Stimulated activated CD4-positive, alpha-beta T cell treated with anti-CD3 and anti-CD28 coated beads, Interleukin-2, amount 100 ng/mL, for 4 hours (primary cell): ENCODE measurements around the gene ZBTB21.

Experiments used
- DNase-seq: peaks from one replicate; pipeline ENCODE4 v3.0.0-alpha.2; 2020; ENCODE audit warnings: low read depth

ZBTB21 gene

DNA sequence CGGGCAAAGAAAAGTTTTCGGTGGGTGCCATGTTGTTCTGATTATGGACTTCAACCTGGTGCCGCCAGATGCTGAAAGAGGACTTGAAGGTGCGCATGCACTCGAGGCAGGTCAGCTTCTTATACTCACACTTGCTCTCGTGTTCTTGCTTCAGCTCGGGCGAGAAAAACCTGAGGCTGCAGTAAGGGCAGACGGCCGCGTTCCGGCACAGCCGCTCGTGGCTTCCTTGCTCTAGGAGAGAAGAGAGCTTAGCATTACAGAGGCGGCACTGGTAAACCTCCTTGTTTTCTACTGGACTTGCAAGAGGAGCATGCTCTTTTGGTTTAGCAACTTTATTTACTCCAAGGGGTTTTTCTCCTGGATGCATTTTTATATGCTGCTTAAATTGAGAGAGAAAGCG, 18.5 kb downstream of the ZBTB21 start:
- no peak for DNase-seq

DNA sequence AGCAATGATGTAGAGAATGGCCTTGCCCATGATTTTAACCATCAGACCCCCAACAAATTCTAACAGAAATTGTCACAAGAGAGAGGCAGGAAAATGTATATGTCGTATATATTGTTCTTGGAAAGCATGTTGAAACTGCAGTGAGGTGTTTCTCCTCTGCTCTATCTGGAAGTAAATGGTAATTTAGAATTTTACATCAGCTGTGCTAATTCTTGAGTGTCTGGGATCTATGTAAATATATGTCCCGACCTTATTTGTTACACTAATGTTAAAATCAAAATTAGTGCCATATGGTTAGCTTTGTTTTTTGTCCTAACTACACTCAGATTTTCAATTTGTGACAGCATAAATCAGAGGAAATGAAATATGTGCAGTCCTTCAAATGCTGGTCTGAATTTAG, 20.5 kb downstream of the ZBTB21 start:
- no peak for DNase-seq

DNA sequence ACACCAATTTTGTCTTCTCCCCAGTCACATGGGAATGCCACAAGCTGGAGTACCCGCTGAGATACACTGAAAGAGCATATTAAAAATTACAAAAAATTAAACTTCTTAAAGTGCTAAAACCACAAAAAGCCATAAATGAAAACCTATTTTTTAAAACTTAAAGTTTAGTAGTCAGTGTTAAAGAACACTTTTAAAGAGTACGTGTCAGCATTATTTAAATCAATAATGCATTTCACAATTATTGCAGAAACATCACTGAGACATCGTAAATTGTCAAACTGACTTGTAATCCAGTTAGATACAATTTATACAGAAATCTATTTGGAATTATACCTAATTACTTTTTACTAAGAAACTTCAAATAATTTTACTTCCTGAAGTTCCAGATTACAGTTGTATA, 22.9 kb downstream of the ZBTB21 start:
- no peak for DNase-seq

DNA sequence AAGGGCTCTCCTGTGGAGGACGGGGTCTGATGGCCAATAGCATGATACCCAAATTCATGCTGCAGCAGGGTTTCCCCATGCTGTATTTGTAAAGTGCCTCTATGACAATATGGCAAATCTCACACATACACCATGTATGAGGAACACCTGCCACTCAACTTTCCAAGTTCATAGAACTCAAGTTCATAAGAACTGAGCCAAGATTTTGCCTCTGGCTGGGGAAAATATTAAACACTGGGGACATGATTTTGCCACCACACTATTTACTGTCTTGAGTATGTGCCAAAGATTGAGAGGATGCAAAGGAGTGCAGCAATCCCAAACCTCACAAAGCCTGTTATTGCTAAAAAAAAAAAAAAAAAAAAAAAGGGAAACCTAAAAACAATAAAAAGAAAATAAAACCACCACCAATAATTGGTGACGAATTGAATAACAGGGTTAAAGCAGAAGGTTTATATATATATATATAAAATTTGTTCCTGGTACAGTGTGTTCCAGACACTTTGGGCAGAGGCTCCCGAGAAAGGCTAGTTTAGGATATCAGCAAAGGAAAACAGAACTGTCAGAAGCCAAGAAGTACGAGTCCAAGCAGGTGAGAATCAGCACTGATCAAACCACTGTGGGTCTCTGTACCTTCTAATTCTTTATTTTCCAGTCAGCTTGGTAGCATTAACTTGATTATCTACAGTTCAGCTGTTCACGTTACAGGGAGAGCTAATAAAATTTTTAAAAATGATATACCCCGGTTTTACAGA, 24.3 kb downstream of the ZBTB21 start:
- no peak for DNase-seq

DNA sequence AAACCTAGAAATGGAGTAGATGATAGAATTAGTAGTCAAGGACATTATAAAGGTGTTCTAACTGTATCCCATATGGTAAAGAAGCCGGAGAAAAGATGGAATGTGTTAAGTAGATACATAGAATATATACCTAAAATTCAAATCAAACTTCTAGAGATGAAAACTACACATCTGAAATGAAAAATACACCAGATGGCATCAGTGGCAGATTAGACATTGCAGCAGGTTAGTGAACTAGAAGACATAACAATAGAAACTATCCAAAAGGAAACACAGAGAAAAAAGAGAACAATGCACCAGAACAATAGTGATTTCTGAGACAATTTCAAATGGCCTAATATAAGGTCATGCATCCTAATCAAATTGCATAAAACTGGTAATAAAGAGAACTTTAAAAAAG, 26.9 kb downstream of the ZBTB21 start:
- DNase-seq: no peak

DNA sequence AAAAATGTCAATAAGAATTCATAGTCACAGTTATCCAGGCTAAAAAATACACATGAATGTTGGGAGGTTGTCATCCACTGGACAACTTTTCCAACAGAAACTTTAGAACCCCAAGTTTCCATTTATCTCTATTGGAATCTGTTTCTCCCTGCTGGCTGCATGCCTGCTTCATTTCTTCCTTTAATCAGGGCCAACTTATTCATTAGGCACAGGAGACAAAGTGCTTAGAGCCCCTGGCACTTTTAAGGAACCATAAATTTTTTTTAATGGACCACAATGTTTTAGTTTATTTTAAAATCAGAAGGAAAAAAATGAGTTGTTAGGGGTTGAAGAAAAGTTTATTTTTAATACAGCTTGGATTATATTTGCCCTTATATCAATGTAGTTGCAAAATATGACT, 29.6 kb downstream of the ZBTB21 start:
- no peak for DNase-seq

DNA sequence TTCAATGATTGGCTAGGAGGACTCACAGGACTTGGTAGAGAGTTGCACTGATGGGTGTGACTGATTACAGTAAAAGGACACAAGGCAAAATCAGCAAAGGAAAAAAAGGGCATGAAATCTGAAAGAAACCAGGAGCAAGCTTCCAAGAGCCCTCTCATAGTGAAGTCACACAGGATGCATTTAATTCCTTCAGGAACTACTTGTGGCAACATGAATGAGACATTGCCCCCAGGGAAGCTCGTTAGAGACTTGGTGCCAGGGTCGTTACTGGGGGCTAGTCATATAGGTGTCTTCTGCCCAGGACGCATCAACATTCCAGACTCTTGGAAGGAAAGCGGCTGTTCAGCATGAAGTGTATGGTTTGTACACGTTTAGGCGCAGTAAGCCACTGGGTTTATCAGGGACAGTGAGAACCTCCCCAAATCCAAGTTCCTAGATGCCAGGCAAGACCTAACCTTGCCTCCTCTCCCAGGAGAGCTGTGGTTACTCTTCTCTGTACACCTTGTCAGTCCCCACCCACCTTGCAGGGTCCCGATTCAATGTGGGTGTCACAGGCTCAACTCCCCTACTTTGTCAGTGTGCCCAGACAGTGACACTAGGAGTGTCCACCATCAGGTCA, 30.3 kb downstream of the ZBTB21 start:
- no peak for DNase-seq

DNA sequence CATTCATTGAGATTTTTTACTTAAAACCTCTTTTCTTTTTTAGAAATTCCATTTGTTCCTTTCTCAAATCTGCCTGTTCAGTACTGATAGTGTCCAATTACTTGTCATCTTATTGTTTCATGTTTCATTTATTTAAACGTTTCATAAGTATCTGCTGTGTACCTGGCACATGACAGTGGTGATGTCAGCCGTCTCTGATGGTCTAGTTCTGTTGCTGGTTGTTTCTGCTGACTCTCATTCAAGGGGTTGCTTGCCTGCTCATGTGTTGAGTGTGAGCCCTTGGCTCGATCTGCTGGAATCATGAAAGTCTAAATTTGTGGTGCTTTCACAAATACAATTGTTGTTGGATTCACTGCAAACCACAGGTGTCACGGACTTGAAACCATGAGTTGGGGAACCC, 30.8 kb downstream of the ZBTB21 start:
- no peak for DNase-seq

DNA sequence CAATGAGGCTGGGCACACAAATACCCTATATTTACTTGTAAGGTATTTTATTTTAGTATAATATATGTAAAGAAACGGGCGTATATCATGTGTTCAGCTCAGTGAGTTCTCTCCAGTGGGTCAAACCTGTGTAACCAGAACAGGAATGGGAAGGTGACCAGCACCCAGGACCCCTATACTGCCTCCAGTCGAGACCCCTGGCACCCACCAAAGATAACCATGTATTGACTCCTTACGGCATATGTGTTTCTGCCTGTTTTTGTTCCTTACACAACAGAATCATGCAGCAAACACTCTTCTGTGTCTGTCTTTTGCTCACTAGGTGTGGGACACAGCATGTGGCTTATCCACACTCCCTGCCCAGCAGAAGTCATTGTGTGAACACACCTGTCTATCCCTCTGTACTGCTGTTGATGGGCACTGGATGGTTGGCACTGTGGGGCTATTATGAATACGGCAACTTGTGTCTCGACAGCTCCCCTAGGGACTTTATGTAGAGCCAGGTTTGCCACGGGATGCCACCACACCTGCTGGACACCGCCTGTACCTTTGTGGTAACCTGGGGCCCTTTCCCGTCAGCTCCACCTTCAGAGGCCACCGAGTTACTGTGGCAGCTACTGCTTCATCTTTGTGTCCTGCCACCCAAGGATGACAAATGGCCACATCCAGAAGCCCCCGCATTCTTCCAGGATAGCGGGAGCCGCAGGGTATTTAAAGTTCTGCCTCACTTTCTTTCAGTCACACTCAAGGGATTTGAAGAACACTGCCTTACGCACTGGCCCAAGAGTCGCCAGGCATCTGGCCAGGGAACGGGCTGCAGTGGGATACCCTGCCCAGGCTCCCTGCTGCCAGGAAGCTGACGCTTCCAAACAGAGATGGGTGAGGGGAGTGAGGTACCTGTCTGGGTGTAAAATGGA, 32.9 kb downstream of the ZBTB21 start:
- no peak for DNase-seq

DNA sequence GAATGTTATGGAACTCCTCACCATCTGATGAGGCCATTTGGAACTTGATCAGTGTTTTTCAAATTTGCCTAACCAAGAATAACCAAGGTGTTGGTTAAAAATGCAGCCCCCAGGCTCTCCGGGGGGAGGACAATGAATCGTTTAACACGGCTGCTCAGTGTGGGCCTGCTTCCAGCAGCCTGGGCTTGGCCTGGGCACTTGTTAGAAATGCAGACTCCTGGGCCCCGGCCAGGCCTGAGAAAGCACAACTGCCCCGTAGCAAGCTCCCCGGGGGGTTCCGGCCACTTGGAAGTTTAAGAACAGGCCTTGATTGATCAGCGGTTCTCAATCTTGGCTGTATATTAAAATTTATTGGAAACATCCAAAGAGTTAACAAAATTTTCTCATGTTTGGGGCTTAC, 33.5 kb downstream of the ZBTB21 start:
- no peak for DNase-seq

DNA sequence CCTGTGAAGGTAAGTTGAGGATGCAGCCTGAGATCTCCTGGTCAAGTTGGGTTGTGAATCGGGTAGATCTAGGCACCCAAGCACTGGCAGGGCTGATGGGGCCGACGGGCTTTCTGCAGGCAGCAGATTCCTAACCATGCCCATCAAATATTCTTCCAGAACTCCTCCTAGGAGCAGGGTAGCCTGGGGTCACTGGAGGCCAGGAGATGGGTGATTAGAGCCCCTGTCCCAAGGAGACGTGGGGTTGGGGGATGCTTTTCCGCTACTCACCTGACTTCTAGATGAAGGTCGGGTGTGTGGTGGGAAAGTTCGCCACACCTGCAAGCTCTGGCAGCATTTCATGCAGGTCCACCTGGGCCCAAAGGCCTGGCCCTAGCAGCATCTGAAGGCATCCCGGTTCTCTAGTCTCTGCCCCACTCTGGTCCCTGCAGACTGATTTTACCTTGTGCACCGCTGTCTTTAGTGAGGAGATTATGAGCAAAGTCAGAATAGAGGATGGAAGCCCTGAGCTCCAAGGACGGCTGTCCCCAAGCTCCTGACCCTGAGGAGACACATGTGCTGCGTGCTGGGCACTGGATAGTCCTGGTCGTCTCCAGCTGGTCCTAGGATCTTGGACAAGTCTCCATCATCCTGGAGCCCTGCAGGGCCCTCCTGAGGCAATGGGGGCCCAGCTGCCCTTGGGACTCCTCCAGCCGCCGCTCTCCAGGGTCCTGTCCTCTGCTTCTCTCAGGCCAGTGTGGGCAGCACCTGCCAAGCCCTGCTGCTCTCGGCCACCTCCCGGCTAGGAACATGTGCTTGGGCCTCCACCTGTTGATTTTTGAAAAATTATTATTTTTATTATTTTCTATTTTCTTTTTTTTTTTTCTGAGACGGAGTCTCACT, 34.5 kb downstream of the ZBTB21 start:
- DNase-seq: no peak

DNA sequence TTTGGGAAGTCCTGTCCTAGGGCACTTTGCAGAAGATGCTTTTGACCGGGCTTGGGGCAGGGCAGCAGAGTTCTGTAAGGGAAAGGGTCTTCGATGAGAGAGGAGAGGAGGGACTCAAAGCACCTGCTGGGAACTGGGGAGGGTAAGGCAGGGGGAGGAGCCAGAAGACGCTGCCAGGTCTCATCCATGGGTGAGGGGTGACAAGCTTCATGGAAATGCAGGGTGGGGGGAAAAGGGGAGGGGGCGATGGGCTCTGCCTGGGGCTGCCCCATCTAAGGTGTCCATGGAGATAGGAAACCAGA, 35.5 kb downstream of the ZBTB21 start:
- no peak for DNase-seq

DNA sequence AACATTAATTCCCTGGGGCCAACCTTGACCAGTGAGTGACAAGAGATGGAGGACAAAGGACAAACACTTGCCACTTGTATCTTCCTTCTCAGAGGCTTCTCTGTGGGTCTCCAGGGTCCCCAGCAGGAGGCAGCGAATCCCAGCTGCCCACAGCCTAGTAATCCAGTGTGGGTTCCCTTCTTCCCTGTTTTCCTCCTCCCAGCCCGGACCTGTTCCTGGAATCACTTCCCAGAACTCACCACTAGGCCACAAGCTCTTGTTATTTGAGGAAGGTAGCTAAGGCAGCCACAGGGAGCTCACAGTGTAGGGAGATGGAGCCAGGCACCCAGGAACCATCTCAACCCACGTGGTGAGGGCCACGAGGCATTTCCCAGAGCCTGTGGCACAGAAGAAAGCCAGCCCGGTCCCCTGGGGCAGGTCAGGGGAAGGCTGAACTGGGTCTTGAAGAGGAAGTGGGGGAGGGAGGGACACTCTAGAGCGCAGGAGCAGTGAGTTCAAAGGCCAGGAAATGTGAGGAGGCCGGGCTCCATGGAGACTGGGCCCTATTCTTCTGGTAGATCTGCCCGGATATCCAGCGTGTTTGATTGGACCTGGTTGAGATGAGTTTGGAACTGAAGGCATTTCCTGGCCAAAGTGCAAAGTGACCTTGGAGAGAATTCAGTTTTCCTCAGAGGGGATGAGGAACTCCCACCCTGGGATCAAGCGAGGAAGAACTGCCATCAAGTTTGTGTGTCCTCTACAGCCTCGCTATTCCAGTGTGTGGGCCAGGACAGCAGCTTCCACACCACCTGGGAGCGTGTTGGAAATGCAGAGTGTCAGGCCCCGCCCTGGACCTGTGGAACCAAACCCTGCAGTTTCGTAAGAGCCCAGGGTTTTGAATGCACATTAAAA, 36.1 kb downstream of the ZBTB21 start:
- no peak for DNase-seq

DNA sequence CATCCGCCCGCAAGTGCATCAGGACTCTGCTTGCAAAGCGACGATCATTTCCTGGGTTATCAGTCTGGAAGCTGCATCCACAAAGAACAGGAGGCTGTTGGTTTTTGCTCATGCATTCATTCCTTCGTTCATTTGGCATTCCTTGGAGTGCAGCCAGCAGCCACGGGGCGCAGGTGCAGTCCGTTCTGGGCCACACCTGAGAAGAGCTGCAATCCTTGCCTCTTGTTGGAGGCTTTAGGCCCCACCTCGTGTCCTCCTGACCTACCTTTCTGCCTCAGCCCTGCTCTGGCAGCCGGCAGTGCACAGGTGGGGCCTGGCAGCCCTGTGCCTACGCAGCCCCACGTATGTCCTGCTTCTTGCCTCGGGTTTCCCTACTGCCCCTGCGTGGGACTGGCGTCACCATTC, 36.7 kb downstream of the ZBTB21 start:
- no peak for DNase-seq

DNA sequence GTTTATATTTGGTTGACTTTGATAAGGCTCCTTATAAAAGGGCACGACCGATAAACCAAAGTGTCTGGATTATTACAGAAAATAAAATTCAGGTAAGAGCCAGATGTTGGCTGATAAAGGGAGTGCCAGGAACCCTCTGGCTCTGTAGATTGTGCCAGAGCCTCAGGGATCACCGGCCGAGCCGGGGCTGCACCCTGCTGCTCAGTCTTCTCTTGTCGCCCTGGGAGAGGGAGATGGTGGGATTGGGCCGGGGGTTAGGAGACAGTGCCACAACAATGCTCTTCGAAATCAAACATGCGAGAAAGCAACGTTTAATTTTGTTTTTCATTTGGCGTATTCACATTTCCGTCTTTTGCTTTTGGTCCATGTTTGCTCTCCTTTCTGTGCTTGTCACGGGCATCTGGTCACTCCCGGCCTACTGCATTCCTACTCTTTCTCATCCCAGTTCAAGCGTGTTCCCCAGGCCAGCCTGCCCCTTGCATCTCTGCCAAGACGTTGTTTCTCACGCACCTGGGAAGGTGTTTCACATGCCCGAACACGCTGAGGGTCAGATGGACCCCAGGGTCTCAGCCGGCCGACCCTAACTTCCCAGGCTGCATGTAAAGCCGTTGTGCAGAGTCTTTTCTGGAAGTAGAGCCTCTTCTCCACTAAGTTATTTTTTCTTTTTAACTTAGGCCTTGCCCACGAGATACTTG, 37.5 kb downstream of the ZBTB21 start:
- no peak for DNase-seq

DNA sequence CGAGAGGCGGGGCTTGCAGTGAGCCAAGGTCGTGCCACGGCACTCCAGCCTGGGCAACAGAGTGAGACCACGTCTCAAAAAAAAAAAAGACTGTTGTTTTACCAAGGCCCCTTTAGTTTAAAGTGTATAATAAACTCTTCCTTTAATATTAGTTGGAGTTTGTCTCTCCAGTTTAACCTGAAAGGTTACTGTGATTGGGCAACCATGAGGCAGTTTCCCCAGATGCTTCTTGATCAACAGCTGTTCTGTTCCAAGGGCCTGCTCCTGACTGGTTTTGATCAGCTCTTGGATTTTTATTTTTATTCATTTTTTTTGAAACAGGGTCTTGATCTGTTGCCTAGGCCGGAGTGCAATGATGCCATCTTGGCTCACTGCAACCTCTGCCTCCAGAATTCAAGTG, 38.3 kb downstream of the ZBTB21 start:
- no peak for DNase-seq

DNA sequence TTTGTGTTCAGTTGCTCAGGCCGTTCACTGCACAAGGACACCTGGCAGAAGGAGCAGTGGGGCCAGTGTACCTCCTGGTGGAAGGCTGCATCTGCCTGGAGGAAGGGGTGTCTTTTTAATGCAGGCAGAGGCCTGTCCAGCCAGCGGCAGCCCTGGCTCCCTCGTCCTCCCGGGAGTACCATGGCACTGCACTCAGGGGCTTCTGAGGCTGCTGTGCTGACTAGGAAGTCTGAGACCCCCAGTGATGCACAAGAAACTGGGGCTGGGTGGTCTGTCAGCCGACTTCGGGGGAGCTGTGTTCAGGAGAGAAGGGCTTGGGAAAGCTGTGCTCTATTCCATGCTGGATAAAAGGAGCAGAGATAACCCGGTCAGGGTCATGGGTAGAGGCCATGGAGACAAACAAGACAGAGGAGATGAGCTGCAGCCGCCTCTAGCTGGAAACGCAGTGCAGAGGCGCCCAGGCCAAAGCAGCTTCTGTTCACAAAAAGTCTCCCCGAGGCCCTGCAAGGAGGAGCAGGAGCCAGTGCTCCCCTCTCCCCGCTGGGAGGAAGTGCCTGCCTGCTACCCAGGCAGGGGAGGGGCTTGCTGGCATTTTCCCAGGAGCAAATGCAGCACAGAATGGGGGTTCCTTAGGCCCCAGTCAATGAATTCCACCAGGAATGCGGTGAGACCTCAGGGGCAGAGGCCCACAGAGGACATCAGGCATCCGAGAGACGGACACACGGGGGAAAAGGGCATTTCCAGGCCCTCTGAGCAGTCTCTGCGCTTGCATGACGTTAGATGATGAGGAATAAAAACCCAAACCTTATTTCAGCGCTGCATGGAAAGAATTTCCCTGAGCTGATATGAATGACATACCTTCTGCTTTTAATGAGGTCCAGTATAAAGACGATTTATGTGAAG, 39.2 kb downstream of the ZBTB21 start:
- no peak for DNase-seq

DNA sequence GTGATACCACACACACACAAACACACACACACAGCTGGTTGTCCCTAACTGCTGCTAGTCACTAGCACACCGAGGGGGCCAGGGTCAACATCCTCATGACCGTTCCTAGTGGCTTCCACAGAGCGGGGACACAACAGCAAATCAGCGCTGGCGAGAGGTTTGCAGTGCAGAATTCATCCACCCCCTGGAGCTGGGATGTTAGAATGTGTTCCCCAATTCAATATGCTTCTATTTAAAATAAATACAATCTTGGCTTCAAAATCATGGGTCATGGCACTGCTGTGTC, 40.1 kb downstream of the ZBTB21 start:
- DNase-seq: no peak

DNA sequence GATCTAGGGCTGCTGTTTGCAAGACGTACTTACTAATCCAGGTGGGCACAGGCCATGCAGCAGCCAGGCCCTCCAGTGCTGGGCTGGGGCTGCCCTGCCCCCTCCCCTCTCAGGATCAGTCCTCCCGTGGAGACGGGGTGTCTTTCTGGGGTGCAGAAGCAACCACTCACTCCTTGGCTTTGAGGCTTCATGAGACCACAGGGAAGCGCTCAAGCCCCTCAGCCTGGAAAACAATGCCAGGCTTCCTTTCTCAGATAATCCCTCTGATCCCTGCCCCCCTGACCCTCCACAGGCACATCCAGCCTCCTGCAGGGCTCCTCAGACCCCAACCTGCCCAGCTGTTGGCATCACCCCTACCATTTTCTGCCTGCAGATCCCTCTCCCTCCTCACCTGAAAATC, 42.5 kb downstream of the ZBTB21 start:
- no peak for DNase-seq
